Osteoblast (primary cell): ENCODE data around the gene SORCS2. TPM values are rescaled to one million over a fixed set of nuclear protein-coding genes. Genes with fewer than 3 reads are reported as not detected.

Experiments
- DNase-seq: peaks from one replicate; pipeline ENCODE4 v3.0.0; 2011; ENCODE audit warnings: low spot score, mixed read lengths; ENCODE audit not compliant: insufficient read length; ENCODE audit errors: missing footprints
- H2AFZ ChIP-seq: 2 replicates; pipeline ENCODE4 v1.6.0; 2011; ENCODE audit warnings: mild to moderate bottlenecking, low read length
- H3K27ac ChIP-seq: 2 replicates; pipeline ENCODE4 v1.5.1; 2011; ENCODE audit warnings: mild to moderate bottlenecking, low read depth, low read length, moderate library complexity
- H3K27me3 ChIP-seq: 2 replicates; pipeline ENCODE4 v1.6.0; 2012; ENCODE audit warnings: mild to moderate bottlenecking, control low read depth, inconsistent platforms, low read length, moderate library complexity; ENCODE audit not compliant: insufficient read depth
- H3K36me3 ChIP-seq: 2 replicates; pipeline ENCODE4 v1.5.1; 2011; ENCODE audit warnings: mild to moderate bottlenecking, low read length, control low read depth, moderate library complexity; ENCODE audit not compliant: insufficient read depth
- H3K4me1 ChIP-seq: 2 replicates; pipeline ENCODE4 v1.5.1; 2011; ENCODE audit warnings: mild to moderate bottlenecking, low read length, control low read depth, moderate library complexity; ENCODE audit not compliant: insufficient read depth
- H3K4me2 ChIP-seq: 2 replicates; pipeline ENCODE4 v1.6.0; 2011; ENCODE audit warnings: mild to moderate bottlenecking, low read length; ENCODE audit not compliant: insufficient read depth
- H3K4me3 ChIP-seq: fragments of 200-600 bp; sonication (generic); 3 replicates; pipeline ENCODE4 v1.5.1; 2012; ENCODE audit warnings: mild to moderate bottlenecking, low read length, inconsistent platforms; ENCODE audit not compliant: insufficient read depth
- H3K79me2 ChIP-seq: 2 replicates; pipeline ENCODE4 v1.6.0; 2012; ENCODE audit warnings: mild to moderate bottlenecking, low read length, control low read depth, inconsistent platforms; ENCODE audit not compliant: insufficient read depth
- H3K9me3 ChIP-seq: 2 replicates; pipeline ENCODE4 v1.5.1; 2011; ENCODE audit warnings: low read depth, low read length, control low read depth
- H4K20me1 ChIP-seq: 2 replicates; pipeline ENCODE4 v1.6.0; 2012; ENCODE audit warnings: mild to moderate bottlenecking, low read length, control low read depth; ENCODE audit not compliant: insufficient read depth
- CTCF ChIP-seq: IDR thresholded peaks from 2 replicates; pipeline ENCODE4 v1.5.1; 2011; ENCODE audit warnings: mild to moderate bottlenecking, low read depth, low read length, moderate library complexity; ENCODE audit errors: extremely low read depth
- total RNA-seq: library from RNA; depleted of rRNA; stranded (reverse); fragments of >200 nt; gene quantifications from 2 replicates; pipeline ENCODE4 v1.2.3, GENCODE V29; 2012

Gene SORCS2
- total RNA-seq, 1 donor = 9.0 TPM

- Histone ChIP-seq H4K20me1 (no peaks in the 10 kb centered on the region), H3K27ac (no peak overlapping the region), H3K27me3 (peaks cover 34% of the 10 kb centered on the region), H3K4me1 (no peaks in the 10 kb centered on the region), H3K36me3 (no peaks in the 10 kb centered on the region), H3K4me2 (no peak overlapping the region), H3K4me3 (no peak overlapping the region), H3K9me3 (no peaks in the 10 kb centered on the region), H2AFZ (no peak overlapping the region), H3K79me2 (no peaks in the 10 kb centered on the region)
- no peak for TF ChIP-seq CTCF
- no peak for DNase-seq
These were observed 187.4 kb downstream of the SORCS2 start for GRCh38 chr4:7379719-7380118.

DNA sequence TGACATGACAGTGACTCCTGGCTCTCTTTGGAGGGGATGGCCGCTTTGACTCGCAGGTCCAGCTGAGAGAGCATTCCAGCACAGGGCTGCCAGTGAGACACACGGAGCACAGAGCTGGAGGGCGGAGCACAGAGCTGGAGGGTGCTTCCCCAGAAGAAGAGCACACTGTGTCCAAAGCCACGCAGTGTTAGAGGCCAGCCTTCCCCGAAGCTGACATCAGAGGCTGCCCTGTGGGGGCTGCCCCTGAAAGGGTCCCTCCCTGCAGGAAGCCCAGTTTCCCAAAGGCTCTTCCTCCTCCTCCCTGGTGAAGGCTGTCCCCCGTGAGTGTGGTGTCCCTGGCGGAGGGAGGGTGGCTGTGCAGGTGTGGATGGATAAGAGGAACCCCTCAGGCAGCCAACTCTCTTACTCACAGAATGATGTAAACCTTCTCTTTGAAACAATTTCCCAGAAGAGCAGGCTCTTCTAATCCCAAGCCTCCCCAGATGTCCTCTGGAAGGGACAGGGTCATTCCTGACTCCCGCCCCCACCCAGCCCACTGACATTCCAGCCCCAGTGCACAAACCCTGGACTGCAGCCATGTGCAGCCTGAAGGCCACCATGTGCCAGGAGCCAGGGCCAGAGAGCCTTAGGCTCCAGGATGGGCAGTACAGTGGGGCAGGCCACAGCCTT is 189.0 kb downstream of the SORCS2 start:
- Histone ChIP-seq H3K79me2 (no peaks in the 10 kb centered on the region), H3K4me3 (no peak overlapping the region), H4K20me1 (no peaks in the 10 kb centered on the region), H2AFZ (no peak overlapping the region), H3K9me3 (no peaks in the 10 kb centered on the region), H3K4me1 (no peaks in the 10 kb centered on the region), H3K27me3 (peaks cover 26% of the 10 kb centered on the region), H3K27ac (no peak overlapping the region), H3K36me3 (no peaks in the 10 kb centered on the region), H3K4me2 (no peak overlapping the region)
- TF ChIP-seq CTCF = no peak
- DNase-seq = no peak

GRCh38 chr4:7381890-7382633 is 189.7 kb downstream of the SORCS2 start:
- Histone ChIP-seq H3K4me2 (no peak overlapping the region), H3K9me3 (no peaks in the 10 kb centered on the region), H3K27ac (no peak overlapping the region), H3K79me2 (no peaks in the 10 kb centered on the region), H3K4me1 (no peaks in the 10 kb centered on the region), H2AFZ (no peak overlapping the region), H4K20me1 (no peaks in the 10 kb centered on the region), H3K36me3 (no peaks in the 10 kb centered on the region), H3K4me3 (no peak overlapping the region), H3K27me3 (peaks cover 19% of the 10 kb centered on the region)
- no peak for DNase-seq
- TF ChIP-seq CTCF = no peak

DNA sequence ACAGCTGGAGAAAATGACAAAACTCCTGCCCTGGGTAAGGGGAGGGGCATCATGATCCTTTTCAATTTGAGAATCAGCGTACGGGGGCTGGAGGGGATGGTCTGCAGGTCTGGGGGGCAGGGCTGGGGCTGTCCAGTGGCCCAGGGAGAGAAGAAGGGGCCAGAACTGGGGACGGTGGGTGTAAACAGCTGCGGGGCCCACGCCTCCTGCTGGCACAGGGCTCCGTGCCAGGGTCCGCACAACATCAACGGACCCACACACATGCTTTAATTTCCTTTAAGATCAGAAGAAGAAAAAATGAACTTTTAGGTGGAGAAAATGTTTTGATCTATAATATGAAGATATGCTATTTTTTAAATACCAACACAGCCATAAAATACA is 190.3 kb downstream of the SORCS2 start:
- H3K4me2 ChIP-seq = no peak overlapping the region
- H4K20me1 ChIP-seq = no peaks in the 10 kb centered on the region
- no peak overlapping the region for H3K4me3 ChIP-seq
- TF ChIP-seq CTCF = no peak
- H3K27me3 ChIP-seq = peaks cover 13% of the 10 kb centered on the region
- no peak for DNase-seq
- no peaks in the 10 kb centered on the region for H3K79me2 ChIP-seq
- H3K27ac ChIP-seq = no peak overlapping the region
- H3K9me3 ChIP-seq = no peaks in the 10 kb centered on the region
- no peaks in the 10 kb centered on the region for H3K36me3 ChIP-seq
- H2AFZ ChIP-seq = no peak overlapping the region
- no peaks in the 10 kb centered on the region for H3K4me1 ChIP-seq
